ENCODE data around the gene TEKTIP1. TPM values are rescaled to one million over a fixed set of nuclear protein-coding genes. Genes with fewer than 3 reads are reported as not detected.

TEKTIP1 gene
- total RNA-seq, 1 experiment from 2014 or later: 1.3 TPM

DNA sequence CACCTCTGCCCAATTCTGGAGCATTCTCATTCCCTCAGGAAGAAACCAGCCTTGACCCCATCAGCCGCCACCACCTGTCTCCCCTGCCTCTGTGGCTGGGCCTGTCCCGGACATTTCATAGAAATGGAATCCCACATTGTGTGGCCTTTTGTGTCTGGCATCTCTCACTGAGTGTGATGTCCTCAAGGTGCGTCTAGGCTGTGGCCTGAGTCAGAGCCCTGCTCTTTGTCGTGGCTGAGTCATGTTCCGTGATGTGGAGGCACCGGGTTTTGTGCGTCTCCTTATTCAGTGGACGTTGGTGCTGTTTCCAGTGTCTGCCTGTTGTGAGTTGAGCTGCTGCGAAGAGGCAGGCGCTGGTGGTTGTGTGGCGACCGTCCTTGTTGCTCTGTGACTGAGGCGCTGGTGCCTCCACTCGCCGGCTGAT, 29.4 kb upstream of the TEKTIP1 start:
- Histone ChIP-seq H2AFZ (ENCODE audit: low read length) (no peak overlapping the region), H3K9ac (ENCODE audit: extremely low read depth, insufficient read length, low read length) (no peak overlapping the region), H3T11ph (ENCODE audit: low read length) (no peak overlapping the region), H3K4ac (ENCODE audit: low read depth, low read length) (no peak overlapping the region), H3K27me3 (ENCODE audit: insufficient read depth, low read length) (no peaks in the 10 kb centered on the region), H3K79me2 (ENCODE audit: insufficient read depth, low read length) (peaks cover 3% of the 10 kb centered on the region; the same call in 1 of the 2 replicates), H4K8ac (replicated peaks; ENCODE audit: insufficient read length, low read depth, low read length) (no peak overlapping the region), H3K4me2 (ENCODE audit: insufficient read depth, insufficient read length, low read length) (no peak overlapping the region), H3K18ac (ENCODE audit: insufficient read length, low read depth, low read length) (no peak overlapping the region), H3K27ac (ENCODE audit: insufficient read length, low read depth, low read length) (no peak overlapping the region), H2AK5ac (ENCODE audit: insufficient read length, low read length) (no peak overlapping the region), H3K14ac (ENCODE audit: insufficient read depth, low read length) (no peak overlapping the region), H3K4me1 (ENCODE audit: insufficient read depth, low read length) (no peaks in the 10 kb centered on the region), H4K91ac (ENCODE audit: insufficient read length, low read depth, low read length) (no peak overlapping the region), H2BK20ac (ENCODE audit: low read depth, low read length, poor library complexity, severe bottlenecking) (no peak overlapping the region), H4K20me1 (ENCODE audit: control insufficient read depth, insufficient read depth, insufficient read length) (no peaks in the 10 kb centered on the region), H3K9me3 (ENCODE audit: control insufficient read depth, low read depth, low read length) (no peaks in the 10 kb centered on the region), H2BK120ac (ENCODE audit: low read depth, low read length, poor library complexity, severe bottlenecking) (no peak overlapping the region), H3K56ac (ENCODE audit: insufficient read length, low read depth, low read length) (no peak overlapping the region), H3K23ac (ENCODE audit: insufficient read length, low read depth, low read length) (no peak overlapping the region), H3K23me2 (ENCODE audit: insufficient read length, low read depth, low read length, poor library complexity, severe bottlenecking) (peaks cover 15% of the 10 kb centered on the region), H2BK5ac (ENCODE audit: insufficient read length, low read length) (no peak overlapping the region), H3K79me1 (ENCODE audit: insufficient read depth, low read depth, low read length, poor library complexity, severe bottlenecking) (no peaks in the 10 kb centered on the region), H4K5ac (ENCODE audit: insufficient read length, low read depth, low read length) (no peak overlapping the region), H2BK12ac (ENCODE audit: insufficient read length, low read depth, low read length) (no peak overlapping the region), H2BK15ac (ENCODE audit: low read depth, low read length) (no peak overlapping the region)
- Mint-ChIP-seq H3K4me1 (peaks cover 15 to 41% of the 10 kb centered on the region in 2 experiments), H3K4me3 (peak overlapping the region in 1 of 2 experiments; percentile 22; a peak in 1 of 5 replicates), H3K27me3 (ENCODE audit: low read depth) (no peaks in the 10 kb centered on the region), H3K9me3 (no peaks in the 10 kb centered on the region; a peak in 1 of 5 replicates), H3K27ac (peak overlapping the region in 2 of 3 experiments; percentile 33 to 52; a peak in 5 of 7 replicates), H3K36me3 (ENCODE audit: insufficient read depth in 1 of 3, low read depth in 3 of 3) (peaks cover 10 to 34% (median 19%) of the 10 kb centered on the region in 3 experiments; a peak in 6 of 7 replicates)
- TF ChIP-seq, protein P1, sequence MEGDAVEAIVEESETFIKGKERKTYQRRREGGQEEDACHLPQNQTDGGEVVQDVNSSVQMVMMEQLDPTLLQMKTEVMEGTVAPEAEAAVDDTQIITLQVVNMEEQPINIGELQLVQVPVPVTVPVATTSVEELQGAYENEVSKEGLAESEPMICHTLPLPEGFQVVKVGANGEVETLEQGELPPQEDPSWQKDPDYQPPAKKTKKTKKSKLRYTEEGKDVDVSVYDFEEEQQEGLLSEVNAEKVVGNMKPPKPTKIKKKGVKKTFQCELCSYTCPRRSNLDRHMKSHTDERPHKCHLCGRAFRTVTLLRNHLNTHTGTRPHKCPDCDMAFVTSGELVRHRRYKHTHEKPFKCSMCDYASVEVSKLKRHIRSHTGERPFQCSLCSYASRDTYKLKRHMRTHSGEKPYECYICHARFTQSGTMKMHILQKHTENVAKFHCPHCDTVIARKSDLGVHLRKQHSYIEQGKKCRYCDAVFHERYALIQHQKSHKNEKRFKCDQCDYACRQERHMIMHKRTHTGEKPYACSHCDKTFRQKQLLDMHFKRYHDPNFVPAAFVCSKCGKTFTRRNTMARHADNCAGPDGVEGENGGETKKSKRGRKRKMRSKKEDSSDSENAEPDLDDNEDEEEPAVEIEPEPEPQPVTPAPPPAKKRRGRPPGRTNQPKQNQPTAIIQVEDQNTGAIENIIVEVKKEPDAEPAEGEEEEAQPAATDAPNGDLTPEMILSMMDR (conservative IDR thresholded peaks at IDR 0.05): no peak
- no CpG with 5 or more reads among the region's 15 CpGs for WGBS (ENCODE audit: extremely low coverage, insufficient read length, low lambda C conversion rate)
- no peak for DNase-seq
